ENCODE data around the gene TRPC3.

Gene TRPC3

DNA sequence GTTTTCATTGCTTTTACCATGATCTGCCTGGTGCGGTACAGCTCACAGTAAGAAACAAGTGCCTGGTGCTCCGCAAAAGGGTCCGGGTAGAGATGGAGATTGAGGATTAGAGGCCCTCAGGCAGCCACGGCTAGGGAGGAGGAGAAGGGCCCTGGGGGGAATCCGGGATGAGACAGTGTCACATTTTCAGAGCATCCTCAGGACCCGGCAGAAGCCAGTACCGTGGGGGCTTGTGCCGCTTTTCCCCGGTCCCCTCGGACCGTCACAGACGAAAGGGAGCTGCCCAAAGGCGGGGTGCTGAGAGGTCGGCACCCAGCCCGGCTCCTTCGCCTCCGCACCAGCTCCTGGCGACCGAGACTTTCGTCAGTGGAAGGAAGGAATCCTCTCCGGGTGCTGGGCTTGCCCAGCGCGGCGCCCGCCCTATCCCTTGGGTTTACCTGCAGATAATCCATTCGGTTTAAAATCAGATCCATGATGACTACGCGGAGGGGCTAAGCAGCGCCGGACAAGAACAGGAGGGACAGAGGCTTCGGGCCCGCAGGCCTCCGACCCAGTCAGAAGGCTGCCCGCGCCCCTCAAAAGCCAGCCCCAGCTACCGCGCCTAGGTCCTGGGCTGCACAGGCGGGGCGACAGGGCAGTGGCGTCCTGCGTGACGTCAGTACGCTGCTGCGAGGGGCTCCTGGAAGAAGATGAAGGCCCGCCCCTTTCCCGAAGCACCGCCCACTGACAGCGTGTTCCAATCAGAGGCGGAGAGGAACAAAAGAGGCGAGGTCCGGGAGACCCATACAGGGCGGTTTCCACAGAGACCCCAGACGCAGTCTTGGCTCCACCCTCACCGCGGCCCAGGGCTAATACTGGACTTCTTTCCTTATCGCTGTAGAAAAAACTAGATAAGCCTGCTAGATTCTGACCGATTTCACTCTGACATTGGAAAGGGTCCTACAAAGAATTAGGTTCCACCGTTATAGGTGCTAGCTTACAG is 81.7 kb downstream of the TRPC3 start, which contains the start of gene BBS7:
Gene BBS7, minus strand, starts transcription at position 634 of the 982 bp plus-strand sequence. Its CDS starts 161 bp downstream, at position 473.
- Histone ChIP-seq H3K27me3 (ENCODE audit: low read depth, low read length) (no peaks in the 10 kb centered on the region), H3K27ac (ENCODE audit: low read length) (peak within 1 kb of the TSS; percentile 82), H3K9me3 (ENCODE audit: control insufficient read depth in 1 of 2, low read length in 2 of 2) (no peaks in the 10 kb centered on the region), H3K4me1 (ENCODE audit: control insufficient read depth in 1 of 2, insufficient read depth in 2 of 2, low read length in 2 of 2) (peaks cover 6 to 7% of the 10 kb centered on the region in 2 donors), H3K4me3 (ENCODE audit: low read depth in 1 of 2, low read length in 2 of 2) (peak within 1 kb of the TSS; percentile 88 to 91), H3K36me3 (ENCODE audit: control insufficient read depth in 1 of 2, insufficient read depth in 2 of 2, low read length in 2 of 2) (peaks cover 0 to 11% of the 10 kb centered on the region in 2 donors)

DNA sequence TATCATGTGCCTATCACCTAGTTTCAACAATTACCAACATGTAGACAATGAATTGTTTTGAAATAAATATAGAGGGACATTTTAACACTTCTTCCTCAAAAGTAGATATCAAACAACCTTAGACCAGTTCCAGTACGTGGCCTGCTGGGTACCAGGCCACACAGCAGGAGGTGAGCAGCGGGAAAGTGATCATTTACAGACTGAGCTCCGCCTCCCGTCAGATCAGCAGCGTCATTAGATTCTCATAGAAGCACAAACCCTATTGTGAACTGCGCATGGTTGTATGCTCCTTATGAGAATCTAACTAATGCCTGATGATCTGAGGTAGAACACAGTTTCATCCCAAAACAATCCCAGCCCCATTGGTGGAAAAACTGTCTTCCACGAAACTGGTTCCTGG is 88.1 kb downstream of the TRPC3 start:
- H3K27ac ChIP-seq (ENCODE audit: low read length), result no peak overlapping the region
- H3K4me3 ChIP-seq (ENCODE audit: low read depth in 1 of 2, low read length in 2 of 2), result no peak overlapping the region
- no peaks in the 10 kb centered on the region for H3K9me3 ChIP-seq (ENCODE audit: control insufficient read depth in 1 of 2, low read length in 2 of 2)
- peaks cover 0 to under 1% of the 10 kb centered on the region in 2 donors for H3K4me1 ChIP-seq (ENCODE audit: control insufficient read depth in 1 of 2, insufficient read depth in 2 of 2, low read length in 2 of 2)
- H3K27me3 ChIP-seq (ENCODE audit: low read depth, low read length), result no peaks in the 10 kb centered on the region
- H3K36me3 ChIP-seq (ENCODE audit: control insufficient read depth in 1 of 2, insufficient read depth in 2 of 2, low read length in 2 of 2), result peaks cover 5 to 28% of the 10 kb centered on the region in 2 donors

DNA sequence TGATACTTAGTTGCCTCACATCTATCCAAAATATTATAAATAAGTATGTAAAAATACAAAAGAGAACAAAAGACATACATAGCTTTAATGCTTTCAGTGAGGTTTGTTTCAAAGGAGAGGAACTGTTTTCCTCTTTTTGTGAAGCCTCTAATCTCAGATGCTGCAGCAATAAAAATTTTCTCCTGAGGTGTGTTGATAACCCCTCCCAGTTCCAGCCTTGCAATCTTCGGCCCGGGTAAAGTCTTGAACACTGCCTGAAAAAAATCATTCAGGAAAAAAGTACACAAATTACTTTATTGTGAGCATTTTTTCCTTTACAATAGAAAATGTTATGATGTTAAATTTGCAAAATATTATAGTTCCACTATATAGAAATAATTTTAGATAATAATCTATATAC is 90.4 kb downstream of the TRPC3 start:
- Histone ChIP-seq H3K4me1 (ENCODE audit: control insufficient read depth in 1 of 2, insufficient read depth in 2 of 2, low read length in 2 of 2) (no peaks in the 10 kb centered on the region), H3K27ac (ENCODE audit: low read length) (no peak overlapping the region), H3K9me3 (ENCODE audit: control insufficient read depth in 1 of 2, low read length in 2 of 2) (no peaks in the 10 kb centered on the region), H3K36me3 (ENCODE audit: control insufficient read depth in 1 of 2, insufficient read depth in 2 of 2, low read length in 2 of 2) (peaks cover 5 to 33% of the 10 kb centered on the region in 2 donors), H3K27me3 (ENCODE audit: low read depth, low read length) (no peaks in the 10 kb centered on the region), H3K4me3 (ENCODE audit: low read depth in 1 of 2, low read length in 2 of 2) (no peak overlapping the region)

DNA sequence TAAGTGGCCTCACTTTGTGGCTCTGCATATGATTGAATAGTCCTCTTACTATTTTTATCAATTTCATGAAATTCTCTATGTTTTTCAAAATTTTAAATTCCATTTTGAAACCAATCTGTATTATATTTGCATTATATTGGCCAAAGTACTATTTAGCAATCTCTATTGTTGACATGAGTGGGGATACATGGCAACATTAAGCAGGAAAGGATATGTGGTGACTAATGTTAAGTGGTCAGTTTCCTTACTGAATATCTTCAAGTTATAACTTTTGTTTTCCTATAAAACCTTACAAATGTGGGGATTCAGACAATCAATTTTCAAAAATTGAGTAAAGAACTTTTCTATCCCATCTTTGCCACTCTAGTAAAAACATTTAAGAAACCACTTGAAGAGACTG is 91.7 kb downstream of the TRPC3 start:
- no peak overlapping the region for H3K4me3 ChIP-seq (ENCODE audit: low read depth in 1 of 2, low read length in 2 of 2)
- peaks cover 5 to 29% of the 10 kb centered on the region in 2 donors for H3K36me3 ChIP-seq (ENCODE audit: control insufficient read depth in 1 of 2, insufficient read depth in 2 of 2, low read length in 2 of 2)
- H3K27ac ChIP-seq (ENCODE audit: low read length), result no peak overlapping the region
- H3K27me3 ChIP-seq (ENCODE audit: low read depth, low read length), result no peaks in the 10 kb centered on the region
- H3K4me1 ChIP-seq (ENCODE audit: control insufficient read depth in 1 of 2, insufficient read depth in 2 of 2, low read length in 2 of 2), result no peaks in the 10 kb centered on the region
- H3K9me3 ChIP-seq (ENCODE audit: control insufficient read depth in 1 of 2, low read length in 2 of 2), result no peaks in the 10 kb centered on the region

DNA sequence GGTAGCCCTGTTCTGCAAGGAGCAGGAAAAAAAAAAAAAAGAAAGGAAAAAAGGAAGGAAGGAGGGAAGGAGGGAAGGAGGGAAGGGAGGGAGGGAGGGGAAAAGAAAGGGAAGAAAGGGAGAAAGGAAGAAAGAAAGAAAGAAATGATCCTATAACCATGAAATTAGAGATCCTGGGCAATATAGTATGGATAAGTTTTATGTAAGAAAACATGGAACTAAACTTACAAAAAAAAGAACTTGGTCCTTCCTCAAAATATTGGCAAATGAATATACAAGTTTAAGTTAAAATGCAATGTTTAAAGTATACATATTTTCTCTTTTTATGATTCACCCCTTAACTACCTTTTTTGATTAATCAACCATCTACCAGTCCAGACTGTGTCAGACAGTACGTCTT is 100.5 kb downstream of the TRPC3 start:
- Histone ChIP-seq H3K27ac (ENCODE audit: low read length) (no peak overlapping the region), H3K36me3 (ENCODE audit: control insufficient read depth in 1 of 2, insufficient read depth in 2 of 2, low read length in 2 of 2) (peaks cover 21 to 32% of the 10 kb centered on the region in 2 donors), H3K9me3 (ENCODE audit: control insufficient read depth in 1 of 2, low read length in 2 of 2) (no peaks in the 10 kb centered on the region), H3K4me1 (ENCODE audit: control insufficient read depth in 1 of 2, insufficient read depth in 2 of 2, low read length in 2 of 2) (no peaks in the 10 kb centered on the region), H3K27me3 (ENCODE audit: low read depth, low read length) (no peaks in the 10 kb centered on the region), H3K4me3 (ENCODE audit: low read depth in 1 of 2, low read length in 2 of 2) (no peak overlapping the region)

DNA sequence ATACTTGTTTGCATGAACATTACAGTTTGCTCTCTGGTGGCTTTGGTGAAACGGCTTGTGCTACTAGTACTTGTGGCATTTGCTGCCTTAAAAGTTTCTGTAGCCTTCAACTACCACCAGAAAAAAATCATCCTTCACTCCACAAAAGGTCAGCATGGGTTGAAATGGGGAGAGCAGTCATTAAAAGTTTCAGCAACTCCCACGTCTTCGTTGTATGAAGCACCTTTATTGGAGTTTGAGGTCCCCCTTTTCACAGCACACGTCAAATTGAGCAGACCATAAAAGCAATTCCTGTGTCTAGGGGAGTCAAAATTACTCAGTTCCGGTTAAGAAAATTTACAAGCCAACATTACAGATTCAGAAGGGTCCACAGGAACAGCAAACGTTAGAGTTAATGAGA is 105.2 kb downstream of the TRPC3 start:
- no peaks in the 10 kb centered on the region for H3K4me1 ChIP-seq (ENCODE audit: control insufficient read depth in 1 of 2, insufficient read depth in 2 of 2, low read length in 2 of 2)
- no peaks in the 10 kb centered on the region for H3K9me3 ChIP-seq (ENCODE audit: control insufficient read depth in 1 of 2, low read length in 2 of 2)
- no peaks in the 10 kb centered on the region for H3K27me3 ChIP-seq (ENCODE audit: low read depth, low read length)
- H3K27ac ChIP-seq (ENCODE audit: low read length), result no peak overlapping the region
- H3K36me3 ChIP-seq (ENCODE audit: control insufficient read depth in 1 of 2, insufficient read depth in 2 of 2, low read length in 2 of 2), result peaks cover 28 to 49% of the 10 kb centered on the region in 2 donors
- no peak overlapping the region for H3K4me3 ChIP-seq (ENCODE audit: low read depth in 1 of 2, low read length in 2 of 2)

DNA sequence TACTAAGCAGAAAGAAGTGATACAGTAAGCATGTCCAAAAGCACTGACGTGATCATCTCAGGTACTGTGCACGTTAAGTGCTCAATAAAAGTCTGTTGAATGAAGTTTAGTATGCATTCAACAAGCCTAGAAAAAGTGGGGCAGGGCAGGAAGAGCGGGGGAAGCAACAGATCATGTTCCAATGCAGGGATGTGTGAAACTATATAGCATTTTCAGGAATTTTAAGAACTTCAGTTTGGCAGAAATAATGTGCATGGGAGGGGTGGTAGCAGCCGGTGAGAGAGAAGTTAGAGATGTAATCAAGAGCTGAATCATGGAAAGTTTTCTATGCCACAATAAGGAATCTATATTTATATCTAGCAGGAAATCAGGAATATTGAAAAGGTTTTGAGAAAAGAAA is 109.0 kb downstream of the TRPC3 start:
- no peaks in the 10 kb centered on the region for H3K27me3 ChIP-seq (ENCODE audit: low read depth, low read length)
- no peaks in the 10 kb centered on the region for H3K4me1 ChIP-seq (ENCODE audit: control insufficient read depth in 1 of 2, insufficient read depth in 2 of 2, low read length in 2 of 2)
- H3K36me3 ChIP-seq (ENCODE audit: control insufficient read depth in 1 of 2, insufficient read depth in 2 of 2, low read length in 2 of 2), result peaks cover 14 to 53% of the 10 kb centered on the region in 2 donors
- H3K27ac ChIP-seq (ENCODE audit: low read length), result no peak overlapping the region
- H3K9me3 ChIP-seq (ENCODE audit: control insufficient read depth in 1 of 2, low read length in 2 of 2), result no peaks in the 10 kb centered on the region
- no peak overlapping the region for H3K4me3 ChIP-seq (ENCODE audit: low read depth in 1 of 2, low read length in 2 of 2)

DNA sequence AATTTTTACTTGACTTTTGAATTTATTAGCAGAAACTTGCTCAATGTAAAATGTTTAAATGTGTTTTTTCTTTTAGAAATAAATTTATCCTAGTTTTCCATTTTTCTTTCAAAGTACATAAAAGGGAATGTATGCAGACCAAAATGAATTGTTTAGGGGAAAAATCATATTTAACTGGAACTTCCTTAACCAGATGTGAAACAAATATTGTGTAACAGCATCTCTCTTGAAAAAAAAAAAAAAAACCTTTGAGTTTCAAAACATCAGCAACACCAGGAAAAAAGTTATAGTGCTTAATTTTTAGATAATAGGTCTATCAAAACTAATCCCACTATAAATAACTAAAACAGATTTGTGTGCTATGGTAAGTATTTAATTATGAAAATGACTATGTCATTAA is 113.7 kb downstream of the TRPC3 start:
- Histone ChIP-seq H3K9me3 (ENCODE audit: control insufficient read depth in 1 of 2, low read length in 2 of 2) (no peaks in the 10 kb centered on the region), H3K4me1 (ENCODE audit: control insufficient read depth in 1 of 2, insufficient read depth in 2 of 2, low read length in 2 of 2) (no peaks in the 10 kb centered on the region)

DNA sequence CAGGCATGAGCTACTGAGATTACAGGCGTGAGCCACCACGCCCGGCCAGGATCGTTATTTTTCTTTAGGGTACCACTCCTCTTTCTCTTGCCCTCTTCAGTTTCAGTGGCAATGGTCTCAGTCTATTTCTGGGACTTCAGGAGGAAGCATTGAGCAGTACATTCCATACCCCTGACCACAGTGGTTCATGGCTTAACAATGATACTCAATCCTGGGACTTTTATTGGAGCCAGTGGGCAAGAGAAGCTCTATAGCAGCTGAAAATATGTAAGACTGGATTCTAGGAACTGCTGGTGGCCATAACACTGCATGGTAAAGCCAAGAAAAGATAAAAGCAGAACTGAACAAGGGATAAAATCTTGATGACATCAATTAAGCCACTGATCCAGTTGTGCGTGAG is 122.3 kb downstream of the TRPC3 start:
- Histone ChIP-seq H3K4me3 (ENCODE audit: low read depth in 1 of 2, low read length in 2 of 2) (no peak overlapping the region), H3K27ac (ENCODE audit: low read length) (no peak overlapping the region), H3K9me3 (ENCODE audit: control insufficient read depth in 1 of 2, low read length in 2 of 2) (no peaks in the 10 kb centered on the region), H3K36me3 (ENCODE audit: control insufficient read depth in 1 of 2, insufficient read depth in 2 of 2, low read length in 2 of 2) (peaks cover 12 to 24% of the 10 kb centered on the region in 2 donors), H3K27me3 (ENCODE audit: low read depth, low read length) (no peaks in the 10 kb centered on the region), H3K4me1 (ENCODE audit: control insufficient read depth in 1 of 2, insufficient read depth in 2 of 2, low read length in 2 of 2) (no peaks in the 10 kb centered on the region)

More for the DNA sequence above, 113.7 kb downstream of the TRPC3 start:
- Histone ChIP-seq H3K27me3 (ENCODE audit: low read depth, low read length) (no peaks in the 10 kb centered on the region), H3K36me3 (ENCODE audit: control insufficient read depth in 1 of 2, insufficient read depth in 2 of 2, low read length in 2 of 2) (peaks cover 17 to 29% of the 10 kb centered on the region in 2 donors), H3K27ac (ENCODE audit: low read length) (no peak overlapping the region), H3K4me3 (ENCODE audit: low read depth in 1 of 2, low read length in 2 of 2) (no peak overlapping the region)

Data from muscle layer of duodenum (tissue), 2 donors.